Measurements from ENCODE around the gene PCBP1. TPM values are rescaled to one million over a fixed set of nuclear protein-coding genes. Genes with fewer than 3 reads are reported as not detected.
"Not testable (repeated sequence)": the region's sequence is repeated elsewhere in the genome, so short reads cannot be mapped to it uniquely, and the experiment has no call there.

PCBP1 gene
- total RNA-seq: 100 to 1,000 TPM; 385 to 468 TPM

DNA sequence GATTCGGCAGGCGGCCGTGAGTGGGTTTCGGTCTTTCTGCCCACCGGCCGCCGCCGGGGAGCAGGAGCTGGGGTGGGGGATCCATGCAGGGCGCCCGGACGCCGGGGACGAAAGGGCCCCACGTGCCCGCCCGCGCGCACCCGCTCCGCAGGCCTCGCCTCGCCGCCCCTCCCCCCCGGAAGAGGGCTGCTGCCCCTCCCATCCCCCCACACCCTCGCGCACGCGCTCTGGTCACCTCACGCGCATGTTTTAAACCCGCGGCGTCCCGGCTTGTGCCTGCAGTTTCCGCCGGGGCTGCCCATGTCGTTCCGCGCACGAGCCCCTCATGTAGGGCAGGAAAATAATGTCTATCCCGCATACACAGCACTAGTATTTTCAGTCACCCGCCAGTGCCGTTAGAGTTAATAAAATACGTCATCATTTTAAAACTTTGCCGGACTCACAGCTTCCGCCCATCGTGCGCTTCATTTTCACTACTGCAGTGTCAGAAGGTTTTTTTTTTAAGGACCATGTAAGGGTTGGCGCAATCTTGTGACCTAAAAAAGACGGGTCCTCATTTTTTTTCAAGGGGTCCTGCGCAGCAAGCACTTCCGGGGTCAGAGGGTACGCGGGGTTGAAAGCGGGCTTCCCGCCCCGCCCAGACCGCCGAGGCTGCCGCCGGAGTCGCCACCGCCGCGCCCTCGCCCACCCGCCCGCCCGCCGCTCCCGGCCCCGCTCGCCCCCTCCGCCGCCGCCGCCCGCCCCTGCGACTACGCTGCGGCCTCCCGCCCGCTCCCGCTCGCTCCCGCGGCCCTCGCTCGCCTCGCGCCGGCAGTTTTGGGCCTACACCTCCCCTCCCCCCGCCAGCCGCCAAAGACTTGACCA, at the start of gene PCBP1:
Gene PCBP1, plus strand, starts transcription at position 640 of the 864 bp plus-strand sequence. CDS start 267 bp downstream, outside the sequence.
- Mint-ChIP-seq H3K4me3 (peak within 1 kb of the TSS; percentile 73), H3K27ac (peak within 1 kb of the TSS; percentile 100), H3K27me3 (no peaks in the 10 kb centered on the region), H3K36me3 (ENCODE audit: low read depth) (peaks cover 84% of the 10 kb centered on the region), H3K9me3 (peaks cover 4% of the 10 kb centered on the region), H3K4me1 (peaks cover 32% of the 10 kb centered on the region)
- ATAC-seq (replicated peaks): peak; percentile 39

DNA sequence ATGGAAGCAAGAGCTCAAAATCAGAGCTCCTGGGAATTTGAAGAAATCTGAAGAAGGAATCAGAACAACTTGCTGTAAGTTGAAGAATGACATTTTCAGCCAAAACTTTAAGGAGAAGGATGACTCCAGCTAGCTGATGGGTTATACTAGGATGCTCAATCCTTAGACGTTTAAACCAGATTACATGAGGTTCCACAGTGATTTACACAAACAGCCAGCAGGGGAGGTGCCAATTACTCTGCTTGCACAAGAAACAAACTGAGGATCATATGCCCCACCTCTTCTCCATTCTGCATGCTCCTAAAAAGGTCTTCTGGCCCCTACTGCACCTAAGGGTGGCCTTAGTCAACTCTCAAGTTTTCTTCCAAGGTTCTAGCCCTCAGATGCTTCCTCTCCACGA, 47.9 kb upstream of the PCBP1 start:
- Mint-ChIP-seq H3K27ac (no peak overlapping the region), H3K27me3 (no peaks in the 10 kb centered on the region), H3K9me3 (no peaks in the 10 kb centered on the region), H3K4me1 (peaks cover 27% of the 10 kb centered on the region), H3K36me3 (ENCODE audit: low read depth) (no peaks in the 10 kb centered on the region), H3K4me3 (no peak overlapping the region)
- ATAC-seq (replicated peaks): no peak

DNA sequence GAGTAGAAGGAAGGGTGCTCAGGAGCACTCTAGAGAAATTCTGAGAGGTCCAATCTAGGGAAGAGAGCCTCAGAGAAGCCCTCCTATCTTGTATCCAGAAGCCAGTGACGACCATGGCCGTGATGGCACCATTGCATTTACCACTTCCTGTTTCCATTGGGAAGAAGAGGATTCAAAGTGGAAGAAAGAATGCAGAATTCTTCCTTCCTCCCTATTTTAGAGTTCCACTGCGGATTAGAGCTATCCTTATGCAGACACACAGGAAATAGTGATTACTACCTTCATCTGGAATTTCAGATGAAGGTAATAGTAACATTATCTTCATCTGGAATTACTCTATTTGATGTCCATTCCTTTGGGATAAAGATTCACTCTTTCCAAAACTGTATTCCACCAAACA, 45.6 kb upstream of the PCBP1 start:
- no peak overlapping the region for H3K27ac Mint-ChIP-seq
- no peaks in the 10 kb centered on the region for H3K27me3 Mint-ChIP-seq
- H3K4me1 Mint-ChIP-seq: peaks cover 28% of the 10 kb centered on the region

DNA sequence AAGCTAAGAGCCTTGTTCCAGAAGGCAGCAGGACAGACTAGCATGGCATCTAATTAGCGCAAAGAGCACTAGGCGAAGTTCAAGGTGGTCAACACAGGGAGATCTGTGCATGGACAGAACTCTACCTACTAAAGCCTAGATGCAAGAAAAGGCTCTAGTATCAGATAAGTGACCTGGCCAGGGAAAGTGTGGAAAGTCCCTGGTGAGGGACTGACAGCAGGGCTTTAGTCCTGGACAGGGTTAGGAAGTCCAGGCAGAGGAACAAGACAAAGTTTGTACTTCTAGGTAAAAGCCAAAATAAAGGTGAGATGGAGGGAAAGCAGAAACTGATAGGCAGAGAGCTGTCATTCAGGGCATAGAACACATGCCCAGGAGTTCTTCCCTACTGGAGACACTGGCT, 45.0 kb upstream of the PCBP1 start:
- peak overlapping the region; percentile 64 for H3K4me3 Mint-ChIP-seq
- peak overlapping the region; percentile 74 for H3K27ac Mint-ChIP-seq
- H3K9me3 Mint-ChIP-seq: no peaks in the 10 kb centered on the region
- H3K27me3 Mint-ChIP-seq: no peaks in the 10 kb centered on the region
- ATAC-seq (replicated peaks): no peak
- H3K4me1 Mint-ChIP-seq: peaks cover 28% of the 10 kb centered on the region
- H3K36me3 Mint-ChIP-seq (ENCODE audit: low read depth): peaks cover 15% of the 10 kb centered on the region

More for the DNA sequence above, 45.6 kb upstream of the PCBP1 start:
- ATAC-seq (replicated peaks): no peak
- peaks cover 9% of the 10 kb centered on the region for H3K36me3 Mint-ChIP-seq (ENCODE audit: low read depth)
- no peaks in the 10 kb centered on the region for H3K9me3 Mint-ChIP-seq
- no peak overlapping the region for H3K4me3 Mint-ChIP-seq

DNA sequence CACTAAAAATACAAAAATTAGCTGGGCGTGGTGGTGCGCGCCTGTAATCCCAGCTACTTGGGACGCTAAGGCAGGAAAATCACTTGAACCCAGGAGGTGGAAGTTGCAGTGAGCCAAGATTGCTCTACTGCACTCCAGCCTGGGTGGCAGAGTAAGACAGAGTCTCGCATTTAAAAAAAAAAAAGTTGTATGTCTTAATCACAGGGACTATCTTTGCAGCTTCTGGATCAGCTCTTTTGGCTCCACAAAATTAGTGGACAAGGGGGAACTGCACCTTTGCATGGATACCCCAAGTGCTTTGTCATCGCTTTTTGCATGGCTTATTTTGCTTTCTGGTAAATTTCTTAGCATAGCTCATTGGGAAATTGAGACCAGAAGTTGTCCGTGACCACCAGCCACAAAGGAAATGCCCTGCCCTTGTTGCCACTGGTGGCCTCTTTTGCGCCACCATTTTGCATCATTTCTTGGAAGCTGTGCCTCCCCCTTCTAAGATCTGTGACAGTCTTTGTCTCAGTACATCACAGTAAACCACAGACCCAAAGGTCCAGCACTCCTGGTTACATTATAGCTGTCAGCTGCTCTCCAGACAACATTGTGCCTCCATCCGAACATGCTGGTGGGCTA, 43.9 kb upstream of the PCBP1 start:
- Mint-ChIP-seq H3K27ac (peak overlapping the region; percentile 94), H3K4me3 (peak overlapping the region; percentile 64), H3K27me3 (no peaks in the 10 kb centered on the region), H3K36me3 (ENCODE audit: low read depth) (peaks cover 22% of the 10 kb centered on the region), H3K9me3 (no peaks in the 10 kb centered on the region), H3K4me1 (peaks cover 28% of the 10 kb centered on the region)
- ATAC-seq (replicated peaks): peak; percentile 94

DNA sequence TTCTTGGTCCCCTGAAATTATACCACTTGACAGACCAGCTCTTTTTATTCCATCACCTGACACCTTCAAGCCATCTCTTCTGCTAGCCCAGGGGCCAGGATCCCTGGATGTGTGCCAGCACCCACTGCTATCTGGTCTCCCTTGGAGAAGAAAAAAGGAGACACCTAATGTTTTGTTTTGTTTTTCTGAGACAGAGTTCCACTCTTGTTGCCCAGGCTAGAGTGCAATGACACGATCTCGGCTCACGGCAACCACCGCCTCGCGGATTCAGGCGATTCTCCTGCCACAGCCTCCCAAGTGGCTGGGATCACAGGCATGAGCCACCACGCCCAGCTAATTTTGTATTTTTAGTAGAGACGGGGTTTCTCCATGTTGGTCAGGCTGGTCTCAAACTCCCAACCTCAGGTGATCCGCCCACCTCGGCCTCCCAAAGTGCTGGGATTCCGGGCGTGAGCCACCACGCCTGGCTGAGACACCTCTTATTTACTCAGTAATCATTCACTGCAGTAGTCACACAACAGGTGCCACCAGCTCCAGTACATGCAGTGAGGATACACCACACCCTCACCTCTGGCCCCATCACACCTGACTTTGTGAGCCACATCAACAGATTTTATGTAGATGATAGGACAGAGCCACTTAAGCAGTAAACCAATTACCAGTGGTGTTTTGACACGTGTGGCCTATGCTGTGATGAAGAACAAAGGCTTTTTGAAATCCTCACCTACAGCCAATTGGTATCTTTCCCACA, 42.8 kb upstream of the PCBP1 start:
- ATAC-seq (replicated peaks): no peak
- H3K9me3 Mint-ChIP-seq: no peaks in the 10 kb centered on the region
- H3K27me3 Mint-ChIP-seq: no peaks in the 10 kb centered on the region
- peak overlapping the region; percentile 64 for H3K4me3 Mint-ChIP-seq
- peaks cover 33% of the 10 kb centered on the region for H3K36me3 Mint-ChIP-seq (ENCODE audit: low read depth)
- peaks cover 28% of the 10 kb centered on the region for H3K4me1 Mint-ChIP-seq
- peak overlapping the region; percentile 94 for H3K27ac Mint-ChIP-seq

DNA sequence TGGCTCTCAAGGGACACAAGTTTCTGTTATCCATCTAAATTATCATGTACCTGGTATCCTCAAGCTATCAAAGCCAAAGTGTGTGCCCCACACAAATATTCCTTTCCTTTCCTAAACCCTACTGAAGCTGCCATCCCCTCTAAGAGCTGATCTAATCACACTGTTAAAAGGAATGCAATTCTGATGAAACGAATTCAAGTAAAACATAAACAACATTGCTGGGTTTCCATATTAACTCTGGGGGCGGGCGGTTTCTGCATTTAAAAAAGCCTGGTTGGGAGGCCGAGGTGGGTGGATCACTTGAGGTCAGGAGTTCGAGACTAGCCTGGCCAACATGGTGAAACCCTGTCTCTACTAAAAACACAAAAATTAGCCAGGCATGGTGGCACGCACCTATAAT, 41.9 kb upstream of the PCBP1 start:
- Mint-ChIP-seq H3K36me3 (ENCODE audit: low read depth) (peaks cover 43% of the 10 kb centered on the region), H3K27me3 (no peaks in the 10 kb centered on the region), H3K27ac (peak overlapping the region; percentile 94), H3K4me1 (peaks cover 28% of the 10 kb centered on the region), H3K9me3 (no peaks in the 10 kb centered on the region), H3K4me3 (no peak overlapping the region)
- no peak for ATAC-seq (replicated peaks)

DNA sequence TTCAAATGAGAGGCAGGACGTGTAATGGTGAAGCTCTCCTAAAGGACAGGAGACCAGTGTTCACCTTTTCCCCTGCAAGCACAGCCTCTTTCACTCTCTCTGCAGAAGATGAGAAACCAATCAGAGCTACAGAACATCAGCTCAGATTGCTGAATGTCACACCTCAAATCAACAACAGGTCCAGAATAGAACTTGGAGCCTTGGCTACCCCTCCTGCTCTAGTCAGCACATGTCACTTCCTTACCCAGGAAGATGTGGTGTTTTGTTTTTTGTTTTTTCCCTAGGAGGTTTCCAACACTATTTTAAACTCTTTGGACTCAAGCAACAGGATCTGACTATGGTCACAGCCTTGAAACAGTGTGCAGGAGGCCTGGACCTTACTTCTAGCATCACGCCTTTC, 41.3 kb upstream of the PCBP1 start:
- Mint-ChIP-seq H3K9me3 (no peaks in the 10 kb centered on the region), H3K4me3 (no peak overlapping the region), H3K27ac (peak overlapping the region; percentile 94), H3K36me3 (ENCODE audit: low read depth) (peaks cover 48% of the 10 kb centered on the region), H3K4me1 (peaks cover 28% of the 10 kb centered on the region), H3K27me3 (no peaks in the 10 kb centered on the region)
- ATAC-seq (replicated peaks): no peak

DNA sequence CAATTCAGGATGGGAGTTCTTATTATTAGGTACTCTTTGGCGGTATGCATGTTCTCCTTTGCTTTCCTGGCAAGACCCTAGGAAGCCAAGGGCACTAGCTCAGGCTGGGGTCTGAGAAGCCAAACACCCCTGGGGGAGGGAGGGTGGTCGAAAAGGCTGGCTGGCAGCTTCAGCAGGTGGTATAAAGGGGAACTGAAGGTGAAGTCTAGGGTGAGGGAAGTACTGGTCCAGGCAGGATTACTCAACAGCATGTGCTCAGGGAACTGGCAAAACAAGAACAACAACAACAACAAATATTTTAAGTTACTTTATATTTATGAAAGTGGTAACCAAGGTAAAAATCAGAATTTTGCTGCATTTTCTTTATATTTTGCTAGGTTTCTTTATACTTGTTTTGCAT, 40.7 kb upstream of the PCBP1 start:
- Mint-ChIP-seq H3K27me3 (no peaks in the 10 kb centered on the region), H3K4me1 (peaks cover 24% of the 10 kb centered on the region), H3K36me3 (ENCODE audit: low read depth) (peaks cover 54% of the 10 kb centered on the region), H3K9me3 (no peaks in the 10 kb centered on the region), H3K27ac (peak overlapping the region; percentile 94), H3K4me3 (no peak overlapping the region)
- no peak for ATAC-seq (replicated peaks)

- Mint-ChIP-seq H3K4me1 (peaks cover 18% of the 10 kb centered on the region), H3K4me3 (no peak overlapping the region), H3K9me3 (no peaks in the 10 kb centered on the region), H3K27ac (peak overlapping the region; percentile 94), H3K36me3 (ENCODE audit: low read depth) (peaks cover 63% of the 10 kb centered on the region), H3K27me3 (no peaks in the 10 kb centered on the region)
- ATAC-seq (replicated peaks): no peak
Measured at GRCh38 chr2:70047451-70047850, 39.8 kb upstream of the PCBP1 start.

DNA sequence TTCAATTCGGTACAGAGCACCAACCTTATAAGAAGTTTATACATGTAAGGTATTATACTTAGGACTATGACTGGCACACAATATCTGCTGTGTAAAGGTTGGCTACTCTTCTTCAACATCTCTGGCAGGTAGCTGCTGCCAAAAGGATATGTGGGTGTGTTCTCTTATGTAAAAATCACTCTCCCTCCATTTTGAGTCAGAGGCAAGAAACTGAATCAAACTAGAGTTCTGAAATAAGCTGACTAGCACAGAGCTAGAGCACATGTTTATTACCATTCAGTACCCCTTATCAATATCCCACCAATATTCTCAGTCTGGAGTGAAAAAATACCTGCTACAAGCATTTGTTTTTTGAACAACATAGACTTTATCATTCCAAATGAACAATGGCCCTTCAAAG, 38.0 kb upstream of the PCBP1 start:
- Mint-ChIP-seq H3K4me1 (peaks cover 5% of the 10 kb centered on the region), H3K4me3 (no peak overlapping the region), H3K27me3 (no peaks in the 10 kb centered on the region), H3K27ac (no peak overlapping the region), H3K9me3 (no peaks in the 10 kb centered on the region), H3K36me3 (ENCODE audit: low read depth) (peaks cover 76% of the 10 kb centered on the region)
- ATAC-seq (replicated peaks): peak; percentile 57

- peak overlapping the region; percentile 20 for H3K27ac Mint-ChIP-seq
- no peak for ATAC-seq (replicated peaks)
- no peaks in the 10 kb centered on the region for H3K27me3 Mint-ChIP-seq
- H3K4me1 Mint-ChIP-seq: peaks cover 5% of the 10 kb centered on the region
- H3K36me3 Mint-ChIP-seq (ENCODE audit: low read depth): peaks cover 90% of the 10 kb centered on the region
- no peak overlapping the region for H3K4me3 Mint-ChIP-seq
- no peaks in the 10 kb centered on the region for H3K9me3 Mint-ChIP-seq
Measured at GRCh38 chr2:70050631-70051425, 36.4 kb upstream of the PCBP1 start.

DNA sequence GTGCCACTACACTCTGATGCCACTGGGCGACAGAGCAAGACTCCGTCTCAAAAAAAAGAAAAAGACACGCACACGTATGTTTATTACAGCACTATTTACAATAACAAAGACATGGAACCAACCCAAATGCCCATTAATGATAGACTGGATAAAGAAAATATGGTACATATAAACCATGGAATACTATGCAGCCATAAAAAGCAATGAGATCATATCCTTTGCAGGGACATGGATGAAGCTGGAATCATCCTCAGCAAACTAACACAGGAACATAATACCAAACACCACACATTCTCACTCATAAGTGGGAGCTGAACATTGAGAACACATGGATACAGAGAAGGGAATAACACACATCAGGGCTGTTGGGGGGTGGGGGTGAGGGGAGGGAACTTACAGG, 32.0 kb upstream of the PCBP1 start:
- H3K9me3 Mint-ChIP-seq, H3K27me3 Mint-ChIP-seq: not testable (repeated sequence)
- H3K36me3 Mint-ChIP-seq (ENCODE audit: low read depth): peaks cover 93% of the 10 kb centered on the region

GRCh38 chr2:70061317-70061716, 26.0 kb upstream of the PCBP1 start:
- peaks cover 88% of the 10 kb centered on the region for H3K36me3 Mint-ChIP-seq (ENCODE audit: low read depth)
- H3K27ac Mint-ChIP-seq: no peak overlapping the region
- no peaks in the 10 kb centered on the region for H3K27me3 Mint-ChIP-seq
- peaks cover 6% of the 10 kb centered on the region for H3K4me1 Mint-ChIP-seq
- no peak overlapping the region for H3K4me3 Mint-ChIP-seq
- no peak for ATAC-seq (replicated peaks)
- no peaks in the 10 kb centered on the region for H3K9me3 Mint-ChIP-seq

More for the DNA sequence above, 32.0 kb upstream of the PCBP1 start:
- not testable (repeated sequence) for H3K4me3 Mint-ChIP-seq; ATAC-seq (replicated peaks); H3K4me1 Mint-ChIP-seq; H3K27ac Mint-ChIP-seq

Measured in activated T-helper 17 cell treated with anti-CD3 and anti-CD28 coated beads, Interleukin-2, amount 50 U/mL, for 72 hours (primary cell).